ENCODE results near the gene RNF32.

- TF ChIP-seq CTCF (IDR thresholded peaks at IDR 0.05), result no peak
- TF ChIP-seq POLR2A (IDR thresholded peaks at IDR 0.05), result no peak
Observed at GRCh38 chr7:156626220-156626895, 14.2 kb upstream of the RNF32 start.

All from upper lobe of left lung (tissue), 4 donors.